Stimulated activated CD4-positive, alpha-beta T cell treated with anti-CD3 and anti-CD28 coated beads, TNF-alpha, amount 100 ng/mL, for 4 hours (primary cell): Measurements from ENCODE around the gene SLCO2A1.

ENCODE experiments used
- DNase-seq, 3 experiments: peaks; one replicate each; pipeline ENCODE4 v3.0.0-alpha.2; 2020; ENCODE audit warnings: low read depth in 3 of 3

SLCO2A1 gene

GRCh38 chr3:133949438-133949837 lies 80.3 kb downstream of the SLCO2A1 start:
- no peak for DNase-seq

- DNase-seq, result no peak
Observed at GRCh38 chr3:133948996-133949395, 80.7 kb downstream of the SLCO2A1 start.

DNA sequence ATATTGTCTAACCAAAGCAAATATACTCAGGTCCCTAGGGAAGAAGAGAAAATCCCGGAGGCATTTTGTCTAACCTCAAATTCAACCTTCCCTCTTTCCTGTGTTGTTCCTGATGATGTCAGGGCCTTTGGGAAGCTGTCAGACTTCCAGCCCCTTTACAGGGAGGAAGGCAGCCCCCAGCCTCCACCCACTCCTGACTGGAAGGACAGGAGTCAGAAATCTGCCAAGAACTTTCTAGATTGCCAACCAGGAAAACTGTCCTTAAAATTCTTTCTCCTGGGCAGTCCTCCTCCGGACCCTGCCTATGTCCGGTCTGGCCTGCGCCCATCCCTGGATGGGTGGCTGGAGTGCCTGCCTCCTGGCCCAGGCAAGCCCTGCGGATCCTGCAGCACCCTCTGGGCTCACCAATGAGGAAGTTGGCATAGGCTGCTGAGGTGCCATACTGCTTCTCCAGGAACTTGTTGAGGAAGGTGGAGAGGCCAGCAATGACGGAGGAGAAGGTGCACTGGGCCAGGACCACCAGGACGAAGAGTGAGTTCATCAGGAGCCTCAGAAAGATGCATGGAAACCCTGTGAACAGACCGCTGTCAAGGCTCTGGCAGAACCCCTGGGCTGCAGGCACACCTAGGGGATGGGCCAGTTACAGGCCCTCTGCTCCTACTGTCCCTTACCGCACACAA lies 81.5 kb downstream of the SLCO2A1 start:
- DNase-seq, result no peak

DNA sequence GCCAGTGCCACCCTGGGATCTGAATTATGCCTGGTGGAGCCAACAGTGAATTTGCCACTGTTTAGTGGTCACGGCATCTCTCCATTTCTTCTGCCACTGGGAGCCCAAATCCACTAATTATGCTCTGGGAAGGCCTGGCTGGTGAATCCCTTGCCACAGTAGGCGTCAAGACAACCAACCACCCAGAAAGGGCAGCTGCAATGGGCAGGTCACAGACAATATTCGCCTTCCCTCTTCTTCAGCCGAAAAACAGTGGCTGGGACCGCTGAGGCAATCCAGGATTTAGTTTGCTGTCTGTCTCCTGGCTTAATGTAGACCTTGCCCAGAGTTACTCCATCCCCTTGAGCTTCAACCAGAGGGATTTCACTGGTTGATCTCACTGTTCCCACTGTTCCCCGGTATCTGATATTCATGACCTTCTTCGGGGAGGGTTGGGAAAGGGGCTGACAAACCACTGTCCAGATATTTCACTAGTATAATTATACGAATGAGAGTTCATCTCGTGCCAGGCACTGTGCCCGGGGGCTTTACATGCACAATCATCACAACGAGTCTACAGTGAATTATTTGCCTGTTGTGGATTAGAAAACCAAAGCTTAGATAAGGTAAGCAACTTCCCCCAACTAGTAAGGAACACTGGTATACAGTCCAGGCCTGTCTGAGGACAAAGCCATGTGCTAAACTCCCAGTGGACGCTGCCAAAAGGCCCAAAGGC lies 84.2 kb downstream of the SLCO2A1 start:
- no peak for DNase-seq

- DNase-seq, result no peak
Observed at GRCh38 chr3:133944641-133945380, 84.9 kb downstream of the SLCO2A1 start.

GRCh38 chr3:133944181-133944580 lies 85.5 kb downstream of the SLCO2A1 start:
- DNase-seq, result no peak

DNA sequence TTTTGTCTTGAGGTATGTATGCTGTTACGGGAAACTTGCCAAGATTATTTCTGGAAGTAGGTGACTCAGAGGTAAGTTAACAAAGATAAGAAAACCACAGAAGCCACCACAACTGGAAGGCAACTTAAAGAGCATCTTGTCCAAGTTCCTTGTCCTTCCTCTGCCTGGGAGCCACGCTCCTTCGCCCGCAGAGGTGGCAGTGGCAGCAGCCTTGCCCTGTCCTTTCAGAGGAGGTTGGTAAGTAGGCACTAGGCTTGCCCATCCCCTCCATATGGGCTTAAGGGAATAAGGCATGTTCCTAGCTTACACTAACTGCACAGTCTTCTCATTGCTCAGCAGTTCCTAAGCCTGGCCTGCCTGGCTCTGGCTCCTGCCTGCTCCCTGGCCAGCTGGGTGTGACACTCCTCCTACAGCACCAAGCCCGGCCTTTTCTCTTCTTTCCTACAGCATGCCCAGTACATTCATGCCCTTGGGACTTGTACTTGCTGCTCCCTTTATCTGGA lies 86.0 kb downstream of the SLCO2A1 start:
- no peak for DNase-seq

GRCh38 chr3:133943031-133943535 lies 86.6 kb downstream of the SLCO2A1 start:
- DNase-seq, result no peak

DNA sequence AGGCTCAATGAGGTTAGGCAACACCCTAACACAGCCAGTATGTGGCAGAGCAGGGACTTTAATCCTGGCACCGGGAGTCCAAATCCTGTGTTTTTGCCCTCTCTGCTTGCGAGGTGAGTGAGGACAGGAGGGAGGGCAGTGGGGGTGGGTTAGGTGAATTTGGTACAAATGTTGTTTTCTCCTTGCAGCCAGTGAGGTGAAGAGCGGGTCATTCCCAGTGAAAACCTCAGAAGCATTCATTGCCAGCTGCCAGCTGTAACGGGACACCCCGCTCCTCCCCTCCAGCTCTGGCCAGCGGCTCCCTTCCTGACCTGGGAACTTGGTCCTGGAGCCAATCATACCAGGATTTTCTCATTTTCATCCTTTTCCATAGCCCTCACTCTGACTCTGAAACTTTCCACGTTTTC lies 88.3 kb downstream of the SLCO2A1 start:
- no peak for DNase-seq

DNA sequence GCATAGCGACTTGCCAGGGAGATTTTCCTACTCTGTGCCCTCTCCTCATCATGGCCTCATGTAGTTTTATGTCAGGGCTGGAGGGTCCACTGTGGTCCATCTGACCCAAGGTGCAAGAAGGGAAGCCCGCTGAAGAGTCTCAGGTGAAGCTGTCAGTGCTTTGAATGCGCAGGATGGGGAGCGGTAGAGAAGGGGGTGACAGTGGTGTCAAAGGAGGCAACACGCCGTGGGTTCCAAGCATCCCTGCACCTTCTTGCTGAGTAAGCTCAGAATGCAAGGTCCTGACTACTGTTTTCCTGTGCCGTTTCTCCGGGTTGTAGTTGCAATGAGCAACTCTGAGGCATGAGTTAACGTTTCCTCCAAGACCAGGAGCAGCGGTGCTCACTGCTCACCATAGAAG lies 89.2 kb downstream of the SLCO2A1 start:
- no peak for DNase-seq

- DNase-seq, result no peak
Observed at GRCh38 chr3:133939463-133939835, 90.3 kb downstream of the SLCO2A1 start.

GRCh38 chr3:133938770-133939462 lies 90.8 kb downstream of the SLCO2A1 start:
- no peak for DNase-seq

- no peak for DNase-seq
Observed at GRCh38 chr3:133937756-133938601, 91.7 kb downstream of the SLCO2A1 start.

- no peak for DNase-seq
Observed at GRCh38 chr3:133937061-133937686, 92.6 kb downstream of the SLCO2A1 start.

DNA sequence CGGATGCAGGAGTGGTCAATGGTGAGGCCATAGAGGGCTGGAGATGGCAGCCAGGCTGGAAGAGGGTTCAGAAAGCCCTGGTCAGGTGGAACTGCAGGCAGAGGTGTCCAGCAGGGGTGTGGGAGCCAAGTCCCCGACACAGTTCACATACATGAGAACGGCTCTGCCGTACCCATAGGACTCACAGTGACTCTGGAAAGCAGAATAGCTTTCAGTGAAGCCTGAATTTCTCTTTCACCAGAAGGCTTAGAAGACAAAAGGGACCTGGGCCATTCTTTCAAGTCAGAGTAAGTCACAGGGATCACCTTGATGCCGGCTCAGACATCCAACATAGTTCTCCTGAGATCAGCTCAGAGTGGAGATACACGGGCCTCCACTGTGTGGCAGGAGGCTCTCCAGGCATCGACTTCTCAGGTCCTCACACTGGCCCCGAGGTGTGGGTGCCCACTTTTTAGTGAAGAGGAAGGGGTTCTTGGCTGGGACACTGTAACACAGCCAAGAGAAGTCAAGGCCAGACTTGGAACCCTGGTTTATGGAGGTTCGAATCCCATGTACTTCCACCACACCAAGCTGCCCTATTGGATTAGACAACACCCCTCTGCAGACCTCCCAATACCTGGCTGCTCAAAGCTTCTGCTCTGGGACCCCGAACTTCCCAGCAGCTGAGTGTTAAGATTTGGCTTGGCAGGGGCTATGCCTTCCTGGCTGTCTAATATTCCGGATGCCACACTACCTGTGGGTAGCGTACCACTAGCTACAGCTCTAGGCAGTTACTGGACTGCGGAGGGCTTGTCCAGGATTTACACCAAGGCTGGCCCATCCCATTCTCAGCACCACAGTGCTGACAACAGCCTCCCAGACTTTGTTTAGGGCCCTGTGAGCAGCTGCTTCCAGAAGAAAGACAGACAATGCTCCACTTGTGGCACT lies 93.6 kb downstream of the SLCO2A1 start:
- no peak for DNase-seq

DNA sequence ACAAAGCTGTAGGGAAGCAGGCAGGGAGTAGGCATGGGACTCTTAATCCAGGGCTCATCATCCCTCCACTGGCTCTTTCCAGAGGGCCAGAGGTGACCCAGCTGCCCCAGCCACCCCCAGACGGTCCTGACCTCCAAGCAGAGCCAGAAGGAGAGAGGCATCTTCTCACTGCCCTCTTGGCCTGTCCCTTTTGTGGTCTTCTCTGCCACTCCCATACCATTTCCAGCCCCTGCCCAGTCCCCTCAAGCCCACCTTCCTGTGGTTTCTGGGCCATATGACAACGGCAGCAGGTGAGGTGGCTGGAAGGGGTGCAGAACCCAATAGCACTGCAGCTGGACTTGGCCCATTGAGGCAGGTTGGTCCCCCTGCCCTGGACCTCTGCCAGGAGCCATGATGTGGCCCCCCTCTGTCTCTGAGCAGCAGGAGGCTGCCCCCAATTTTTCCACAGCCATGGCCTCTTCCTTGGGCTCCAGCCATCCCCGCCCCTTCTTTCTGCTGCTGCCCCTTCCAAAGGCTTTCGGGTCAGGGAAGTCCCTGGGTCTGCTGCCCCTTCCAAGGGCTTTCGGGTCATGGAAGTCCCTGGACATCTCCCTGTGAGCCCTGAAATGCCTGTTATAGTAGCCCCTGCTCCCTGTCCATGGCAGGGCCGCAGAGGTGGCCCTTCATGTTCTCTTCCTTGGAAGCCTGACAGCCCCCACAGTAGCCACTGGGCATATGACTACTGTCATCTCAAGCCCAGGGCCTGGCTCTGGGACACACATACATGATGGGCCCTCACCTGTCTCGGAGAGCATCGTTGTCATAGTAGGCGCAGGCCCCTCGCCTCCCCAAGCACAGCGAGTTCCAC lies 94.5 kb downstream of the SLCO2A1 start:
- DNase-seq, result no peak

DNA sequence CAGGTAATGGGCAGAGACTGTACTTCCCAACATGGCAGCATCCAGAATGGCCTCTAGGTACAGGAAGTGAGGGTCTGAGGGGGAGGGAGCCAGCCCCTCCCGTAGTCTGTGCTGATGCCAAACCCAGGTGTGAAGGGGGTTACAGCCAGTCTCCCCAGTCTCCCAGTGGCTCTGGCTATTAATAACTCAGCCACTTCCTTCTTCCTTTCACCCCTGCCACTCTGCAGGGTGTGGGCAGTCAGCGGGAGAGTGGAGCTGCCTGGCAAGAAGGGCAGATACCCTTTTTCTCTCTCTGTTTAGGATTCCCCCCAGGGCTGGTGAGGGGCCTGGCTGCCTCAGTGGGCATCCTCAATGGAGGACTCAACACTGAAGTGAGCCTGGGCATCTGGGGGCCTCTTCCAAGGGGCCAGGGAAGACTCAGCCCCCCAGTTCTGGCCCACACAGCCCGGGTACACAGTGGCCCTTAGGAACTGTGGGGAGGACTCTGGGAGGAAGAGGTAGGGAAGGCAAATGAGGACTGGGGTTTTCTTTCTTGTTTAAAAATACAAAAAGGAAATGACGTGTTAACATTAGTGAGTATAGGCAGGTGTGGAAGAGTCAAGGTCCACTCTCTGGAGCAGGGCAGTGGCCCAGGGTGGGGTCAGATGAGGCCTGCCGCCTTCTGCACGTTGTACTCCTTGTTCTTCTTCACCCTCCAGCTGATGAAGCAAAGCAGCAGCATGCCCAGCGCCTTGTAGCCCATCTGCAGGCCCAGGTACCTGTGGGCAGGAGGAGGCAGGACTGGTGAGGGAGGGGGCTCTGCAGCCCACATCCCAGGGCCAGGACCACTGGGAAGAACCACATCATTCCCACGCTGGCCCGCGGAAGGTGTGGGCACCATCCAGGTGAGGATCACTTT lies 95.4 kb downstream of the SLCO2A1 start:
- DNase-seq, result no peak
